ENCODE results near the gene TMEM115.

DNA sequence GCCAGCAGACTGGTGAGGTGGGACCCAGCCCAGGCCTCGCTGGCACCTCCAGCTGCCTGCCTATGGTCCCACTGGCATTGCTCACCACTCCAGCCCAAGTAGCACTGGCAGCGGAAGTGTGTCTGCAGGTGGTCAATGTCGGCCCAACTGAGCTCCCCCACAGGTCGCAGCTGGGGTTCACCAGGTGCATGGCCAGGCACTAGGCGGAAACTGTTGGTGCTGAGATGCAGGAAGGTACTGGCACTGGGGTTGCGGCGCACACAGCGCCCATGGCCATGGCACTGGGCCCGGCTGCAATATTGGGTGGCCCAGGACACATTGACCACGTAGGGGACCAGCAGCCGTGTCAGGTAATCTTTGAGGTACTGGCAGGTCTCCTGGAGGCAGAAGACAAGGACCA is 41.2 kb downstream of the TMEM115 start:
- TF ChIP-seq POLR2A (IDR thresholded peaks at IDR 0.05; ENCODE audit: low read depth, low read length): peak; percentile 72
- TF ChIP-seq, protein P1, sequence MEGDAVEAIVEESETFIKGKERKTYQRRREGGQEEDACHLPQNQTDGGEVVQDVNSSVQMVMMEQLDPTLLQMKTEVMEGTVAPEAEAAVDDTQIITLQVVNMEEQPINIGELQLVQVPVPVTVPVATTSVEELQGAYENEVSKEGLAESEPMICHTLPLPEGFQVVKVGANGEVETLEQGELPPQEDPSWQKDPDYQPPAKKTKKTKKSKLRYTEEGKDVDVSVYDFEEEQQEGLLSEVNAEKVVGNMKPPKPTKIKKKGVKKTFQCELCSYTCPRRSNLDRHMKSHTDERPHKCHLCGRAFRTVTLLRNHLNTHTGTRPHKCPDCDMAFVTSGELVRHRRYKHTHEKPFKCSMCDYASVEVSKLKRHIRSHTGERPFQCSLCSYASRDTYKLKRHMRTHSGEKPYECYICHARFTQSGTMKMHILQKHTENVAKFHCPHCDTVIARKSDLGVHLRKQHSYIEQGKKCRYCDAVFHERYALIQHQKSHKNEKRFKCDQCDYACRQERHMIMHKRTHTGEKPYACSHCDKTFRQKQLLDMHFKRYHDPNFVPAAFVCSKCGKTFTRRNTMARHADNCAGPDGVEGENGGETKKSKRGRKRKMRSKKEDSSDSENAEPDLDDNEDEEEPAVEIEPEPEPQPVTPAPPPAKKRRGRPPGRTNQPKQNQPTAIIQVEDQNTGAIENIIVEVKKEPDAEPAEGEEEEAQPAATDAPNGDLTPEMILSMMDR (IDR thresholded peaks at IDR 0.05; ENCODE audit: extremely low read depth in 1 of 2, insufficient read depth in 1 of 2, low read depth in 1 of 2, low read length in 2 of 2): no peak
- no peak for TF ChIP-seq EZH2 (IDR thresholded peaks at IDR 0.05; ENCODE audit: borderline replicate concordance, low read depth, low read length, severe bottlenecking)
- TF ChIP-seq POLR2AphosphoS5 (IDR thresholded peaks at IDR 0.05; ENCODE audit: insufficient read depth, low read depth, low read length): no peak
